T-helper 9 cell (primary cell): Measurements from ENCODE around the gene SPOCK1.
"Not testable (repeated sequence)": the region's sequence is repeated elsewhere in the genome, so short reads cannot be mapped to it uniquely, and the experiment has no call there.

ENCODE experiments used
- DNase-seq: peaks from one replicate; pipeline ENCODE4 v3.0.0-alpha.2; 2020

SPOCK1 gene

DNA sequence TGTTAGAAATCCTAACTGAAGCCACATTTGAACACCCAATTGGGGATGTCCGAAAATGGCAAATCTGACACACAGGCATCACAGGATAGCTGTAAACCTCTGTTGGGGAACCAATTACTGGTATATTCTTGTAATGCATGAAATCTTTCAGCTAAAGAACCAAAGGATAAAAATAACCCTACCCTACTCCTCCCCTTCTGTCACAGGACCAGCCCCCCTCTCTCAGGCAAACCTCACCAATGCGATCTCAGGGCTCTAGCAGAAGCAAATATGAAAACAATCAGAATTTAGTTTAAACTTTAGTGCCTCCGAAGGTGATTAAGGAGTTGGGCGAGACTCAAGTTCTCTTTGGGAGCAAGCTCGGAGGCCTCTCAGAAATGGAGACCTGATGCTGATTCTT, 499.3 kb downstream of the SPOCK1 start:
- DNase-seq = no peak

DNA sequence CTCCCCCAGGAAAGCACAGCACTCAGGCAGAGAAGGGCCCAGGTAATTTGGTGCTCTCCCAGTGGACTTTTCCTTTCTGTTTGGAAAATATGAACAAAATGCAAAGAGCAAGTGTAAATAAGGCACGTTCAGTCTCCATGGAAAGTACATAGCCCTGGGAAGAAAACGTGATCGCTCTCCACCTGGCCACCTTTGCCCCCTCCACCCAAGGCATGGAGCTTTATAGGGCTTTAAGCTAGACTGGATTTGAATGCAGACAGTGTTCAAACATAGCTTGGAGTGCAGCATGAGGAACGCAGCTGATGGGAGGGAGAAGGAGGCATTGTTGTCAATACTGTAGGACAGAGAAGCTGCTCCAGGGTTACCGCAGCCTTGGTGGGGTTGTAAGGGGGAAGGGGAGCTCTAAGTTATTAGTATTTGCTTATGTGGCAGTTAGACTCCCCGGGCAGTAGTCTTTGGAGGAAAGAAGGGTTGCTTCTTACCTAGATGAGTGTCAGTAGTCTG, 500.2 kb downstream of the SPOCK1 start:
- no peak for DNase-seq

DNA sequence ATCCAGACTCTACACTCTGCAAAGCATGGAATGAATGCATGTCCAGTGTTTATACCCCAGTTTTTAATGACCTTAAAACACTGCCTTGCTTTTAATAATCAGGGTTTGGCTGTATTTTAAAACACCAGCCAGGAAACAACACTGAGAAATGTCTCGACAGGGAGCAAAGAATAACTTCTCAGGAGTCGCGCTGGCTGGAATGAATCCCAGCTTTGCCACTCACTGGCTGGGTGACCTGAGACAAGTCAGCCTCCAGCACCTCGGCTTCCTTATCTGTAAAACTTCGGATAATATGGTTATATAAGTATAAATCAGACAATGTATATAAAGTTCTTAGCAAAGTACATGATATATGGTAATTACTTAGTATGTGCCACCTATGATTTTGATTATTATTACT, 505.0 kb downstream of the SPOCK1 start:
- no peak for DNase-seq

DNA sequence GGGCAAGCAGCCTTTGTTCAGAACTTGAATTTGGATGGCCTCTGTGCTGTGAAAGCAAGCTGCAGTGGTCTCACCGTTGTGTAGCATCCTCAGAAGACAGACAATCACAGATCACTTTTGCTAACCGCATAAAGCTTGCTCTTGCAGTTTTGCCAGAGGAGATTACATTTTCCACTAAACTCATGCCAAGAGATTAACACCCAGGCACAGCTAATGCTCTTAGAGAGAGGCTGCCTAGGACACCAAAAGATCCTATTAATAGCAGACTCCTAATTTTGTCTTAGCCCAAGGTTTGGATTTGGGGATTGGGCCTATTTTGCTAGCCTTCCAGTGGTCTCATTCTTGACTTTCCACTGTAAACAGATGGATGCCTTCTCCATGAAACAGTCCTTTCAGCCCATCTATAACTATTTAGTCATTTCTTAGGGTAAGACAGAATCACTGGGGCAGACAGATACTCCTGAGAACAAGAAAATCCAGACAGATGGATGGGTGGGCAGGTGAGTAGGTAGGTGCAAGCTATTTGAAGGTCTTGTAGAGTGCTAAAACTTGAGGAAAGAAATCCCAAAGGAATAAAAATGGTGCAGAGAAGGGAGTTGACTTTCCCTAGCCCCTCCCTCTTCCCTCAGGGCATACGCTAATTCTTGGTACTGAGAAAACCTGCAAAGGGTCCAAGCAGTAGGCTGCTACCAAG, 506.2 kb downstream of the SPOCK1 start:
- no peak for DNase-seq

DNA sequence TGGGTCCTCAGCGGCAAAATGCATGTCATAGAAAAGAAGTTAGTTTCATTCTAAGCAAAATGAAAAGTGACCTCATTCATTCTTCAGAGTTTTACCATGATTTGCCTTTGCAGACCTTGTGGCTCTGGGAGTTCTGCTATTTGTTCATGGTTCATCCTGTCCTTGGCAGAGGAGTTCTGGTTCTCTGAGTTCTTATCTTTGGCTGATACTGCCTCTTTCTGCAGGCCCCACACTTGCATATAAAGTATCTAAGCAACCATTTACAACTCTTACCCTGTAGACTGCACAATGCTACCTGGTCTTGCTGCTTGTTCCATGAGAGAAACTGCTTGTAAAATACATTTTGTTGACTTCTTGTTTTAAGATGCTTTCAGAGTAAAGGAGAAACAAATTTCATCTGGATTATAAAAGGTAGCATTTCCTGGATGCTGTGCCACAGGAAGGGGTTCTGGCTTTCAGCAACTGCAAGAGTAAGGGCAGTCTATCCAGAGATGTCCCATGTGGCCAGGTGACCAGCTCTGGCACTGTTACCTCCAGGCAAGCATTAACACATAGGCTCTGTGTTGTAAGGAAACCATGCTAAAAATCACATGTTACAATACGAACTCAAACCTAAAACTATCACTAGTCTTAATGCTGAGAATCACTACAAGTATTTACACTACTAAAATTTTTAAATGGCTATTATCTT, 513.2 kb downstream of the SPOCK1 start:
- no peak for DNase-seq

DNA sequence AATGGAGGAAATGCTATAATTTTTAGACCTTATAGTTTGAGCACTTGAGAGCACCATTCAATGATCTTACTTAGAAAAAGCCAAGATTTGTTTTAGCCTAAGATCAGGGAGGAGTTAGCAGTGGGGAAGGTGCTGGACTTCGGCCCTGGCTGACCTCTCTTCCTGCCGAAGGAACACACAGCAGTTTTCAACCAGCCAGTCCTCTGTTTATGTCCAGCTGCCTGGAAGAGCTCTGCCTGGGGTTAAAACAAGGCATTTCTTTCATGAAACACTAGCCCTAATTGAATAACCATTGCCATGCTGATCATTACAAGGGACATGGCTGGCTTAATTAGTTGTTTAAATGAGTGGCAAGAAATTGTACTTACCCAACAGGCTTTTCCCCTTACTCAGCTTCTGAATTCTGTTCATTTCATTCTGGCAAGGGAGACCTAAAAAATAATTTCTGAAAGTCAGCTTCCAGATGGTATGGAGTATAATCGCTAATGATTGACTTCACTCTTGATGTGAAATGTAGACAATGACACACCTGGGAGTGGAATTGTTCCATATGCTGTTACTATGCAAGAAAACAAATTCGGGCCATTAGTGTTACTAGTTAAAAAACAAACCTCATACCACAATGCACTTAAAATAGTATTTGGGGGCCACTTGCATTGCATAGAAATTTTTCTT, 514.2 kb downstream of the SPOCK1 start:
- DNase-seq = no peak

DNA sequence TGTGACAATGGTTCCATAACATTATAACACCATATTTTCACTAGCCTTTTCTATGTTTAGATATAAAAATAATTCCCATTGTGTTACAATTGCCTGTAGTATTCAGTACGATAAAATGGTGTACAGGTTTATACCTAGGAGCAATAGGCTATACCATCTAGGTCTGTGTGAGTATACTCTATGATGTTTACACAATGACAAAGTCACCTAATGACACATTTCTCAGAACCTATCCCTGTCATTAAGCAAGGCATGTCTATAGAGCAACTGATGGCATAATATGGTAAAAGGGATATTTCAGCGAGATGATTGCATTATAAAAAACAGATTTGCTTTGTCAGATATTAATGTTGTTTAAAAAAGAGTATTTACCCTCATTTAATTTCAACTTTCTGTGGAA, 517.2 kb downstream of the SPOCK1 start:
- DNase-seq = no peak

DNA sequence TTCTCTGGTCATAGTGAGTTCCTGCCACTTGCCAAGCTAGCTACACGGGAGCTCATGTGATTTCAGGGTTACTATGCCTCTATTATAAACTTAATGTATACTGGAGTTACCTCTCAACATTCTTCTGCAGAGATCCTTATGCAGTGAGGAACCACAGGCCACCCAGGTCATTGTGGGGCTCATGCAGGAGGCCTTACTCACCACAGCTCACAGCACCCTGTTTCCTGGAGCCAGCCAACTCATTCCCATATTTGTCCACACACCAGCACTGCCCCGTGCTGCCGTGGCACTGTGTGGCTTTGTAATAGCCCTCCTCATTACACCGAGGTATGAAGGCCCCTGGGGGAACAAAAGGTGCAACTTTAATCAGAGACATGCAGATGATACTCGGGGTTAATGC, 520.0 kb downstream of the SPOCK1 start:
- no peak for DNase-seq

DNA sequence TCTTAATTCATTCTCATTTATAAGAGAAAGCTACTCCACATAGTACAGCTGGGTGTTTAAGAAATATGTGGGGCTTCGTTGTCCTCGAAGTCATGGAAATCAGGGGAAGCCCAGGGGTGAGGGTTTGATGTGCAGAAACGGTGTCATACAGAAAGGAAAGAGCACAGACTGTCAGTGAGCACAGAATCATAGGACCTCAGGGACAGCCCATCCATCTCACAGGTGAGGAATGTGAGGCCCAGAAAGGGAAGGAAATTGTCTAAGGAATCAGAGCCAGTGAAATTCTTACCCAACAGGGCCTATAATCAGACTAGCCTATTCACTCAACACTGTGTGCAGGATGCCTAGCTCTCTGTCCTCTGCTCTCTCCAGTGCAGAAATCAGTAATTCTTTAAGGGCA, 535.6 kb downstream of the SPOCK1 start:
- DNase-seq = no peak

DNA sequence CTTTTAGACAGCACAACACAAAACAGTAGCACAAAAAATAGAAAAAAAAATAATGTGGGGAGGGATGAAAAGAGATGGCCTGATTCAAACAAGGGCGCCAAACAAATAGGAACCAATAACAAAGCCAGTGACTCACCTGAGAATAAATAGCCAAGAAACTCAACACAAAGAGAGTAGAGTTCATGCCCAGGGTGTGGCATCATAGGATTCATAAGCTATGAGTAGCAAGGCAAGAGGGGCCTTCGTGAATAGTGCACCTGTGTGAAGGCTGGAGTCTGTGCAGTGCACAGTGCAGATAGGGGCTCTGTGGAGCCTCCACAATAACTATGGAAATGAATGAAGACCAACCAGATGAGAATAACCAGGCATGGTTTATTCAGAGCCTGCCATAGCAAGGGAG, 541.7 kb downstream of the SPOCK1 start:
- DNase-seq = no peak

DNA sequence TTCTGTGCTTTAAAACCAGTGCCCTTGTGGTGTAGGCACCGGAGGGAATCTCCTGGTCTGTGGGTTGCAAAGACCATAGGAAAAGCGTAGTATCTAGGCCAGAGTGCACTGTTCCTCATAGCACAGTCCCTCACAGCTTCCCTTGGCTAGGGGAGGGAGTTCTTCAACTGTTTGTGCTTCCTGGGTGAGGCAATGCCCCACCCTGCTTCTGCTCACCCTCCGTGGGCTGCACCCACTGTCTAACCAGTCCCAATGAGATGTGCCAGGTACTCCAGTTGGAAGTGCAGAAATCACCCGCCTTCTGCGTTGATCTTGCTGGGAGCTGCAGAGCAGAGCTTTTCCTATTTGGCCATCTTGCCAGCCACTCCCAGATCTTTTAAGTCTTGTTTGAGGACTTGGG, 545.0 kb downstream of the SPOCK1 start:
- DNase-seq = not testable (repeated sequence)

DNA sequence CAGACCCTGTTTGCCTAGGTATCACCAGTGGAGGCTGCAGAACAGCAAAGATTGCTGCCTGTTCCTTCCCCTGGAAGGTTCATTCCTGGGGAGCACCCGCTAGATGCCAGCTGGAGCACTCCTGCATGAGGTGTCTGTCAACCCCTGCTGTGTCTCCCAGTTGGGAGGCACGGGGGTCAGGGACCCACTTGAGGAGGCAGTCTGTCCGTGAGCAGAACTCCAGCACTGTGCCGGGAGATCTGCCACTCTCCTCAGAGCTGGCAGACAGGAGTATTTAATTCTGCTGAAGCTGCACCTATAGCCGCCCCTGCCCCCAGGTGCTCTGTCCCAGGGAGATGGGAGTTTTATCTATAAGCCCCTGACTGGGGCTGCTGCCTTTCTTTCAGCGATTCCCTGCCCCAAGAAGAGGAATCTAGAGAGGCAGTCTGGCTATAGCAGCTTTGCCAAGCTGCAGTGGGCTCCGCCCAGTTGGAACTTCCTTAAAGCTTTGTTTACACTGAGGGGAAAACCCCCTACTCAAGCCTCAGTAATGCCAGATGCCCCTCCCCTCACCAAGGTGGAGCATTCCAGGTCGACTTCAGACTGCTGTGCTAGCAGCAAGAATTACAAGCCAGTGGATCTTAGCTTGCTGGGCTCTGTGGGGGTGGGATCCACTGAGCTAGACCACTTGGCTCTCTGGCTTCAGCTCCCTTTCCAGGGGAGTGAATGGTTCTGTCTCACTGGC, 545.6 kb downstream of the SPOCK1 start:
- DNase-seq = not testable (repeated sequence)

DNA sequence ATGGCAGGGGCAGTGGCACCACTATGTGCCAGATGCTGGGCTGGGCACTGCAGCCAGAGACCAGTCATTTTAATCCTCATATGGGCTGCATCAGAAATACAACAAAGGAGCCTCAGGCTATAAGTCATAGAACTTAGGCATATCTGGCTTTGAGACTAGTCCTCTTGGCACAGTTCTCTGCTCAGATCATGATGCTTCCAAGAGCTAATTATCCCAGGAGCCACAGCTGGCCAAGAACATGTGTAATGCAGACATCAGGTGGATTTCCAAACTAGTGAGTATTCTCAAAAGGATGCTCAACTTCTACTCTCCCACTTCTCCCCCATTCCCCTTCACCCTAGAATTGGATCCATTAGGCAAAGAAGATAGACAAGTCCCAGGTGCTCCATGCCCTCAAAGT, 571.6 kb downstream of the SPOCK1 start:
- no peak for DNase-seq

DNA sequence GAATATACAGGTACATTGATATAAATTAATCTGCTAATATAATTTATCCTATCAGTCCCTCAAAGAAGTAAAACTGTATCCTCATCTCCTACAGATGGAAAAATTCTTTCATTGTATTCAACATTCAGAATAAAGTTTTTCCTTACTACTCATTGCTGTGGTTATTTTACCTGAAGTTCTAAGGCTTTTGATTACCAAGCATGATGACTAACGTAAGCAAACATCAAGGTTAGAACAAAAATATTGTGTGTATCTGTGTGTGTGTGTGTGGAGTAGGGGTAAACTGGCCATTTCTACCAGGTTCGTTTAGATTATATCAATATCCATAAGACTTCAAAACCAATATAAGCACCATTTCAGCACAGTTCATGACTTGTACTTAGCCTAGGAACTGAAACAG, 573.1 kb downstream of the SPOCK1 start:
- DNase-seq = no peak
